K562 (cell line): ENCODE results near the gene UTP14A.

Source experiments
- CBX1 ChIP-seq: sonication (generic); IDR thresholded peaks from 2 replicates; pipeline ENCODE4 v1.6.1; 2016; ENCODE audit warnings: antibody characterized with exemption, low read depth, mild to moderate bottlenecking
- CBX5 ChIP-seq: IDR thresholded peaks from 2 replicates; pipeline ENCODE4 v1.6.1; 2014; ENCODE audit warnings: low read depth, borderline replicate concordance
- CHD2 ChIP-seq: IDR thresholded peaks from 2 replicates; pipeline ENCODE4 v1.6.1; 2011; ENCODE audit warnings: low read depth, low read length
- MECOM ChIP-seq: fragments of 250-450 bp; sonication (Bioruptor Pico); IDR thresholded peaks from 2 replicates; pipeline ENCODE4 v1.8.0; 2022; ENCODE audit warnings: inconsistent platforms
- MXI1 ChIP-seq: IDR thresholded peaks from 2 replicates; pipeline ENCODE4 v1.6.1; 2011; ENCODE audit warnings: low read depth, mild to moderate bottlenecking, improper control_type of control experiment, low read length
- MYC ChIP-seq, 2 experiments: fragments of 250-450 bp in 1 of 2; sonication (Bioruptor Pico) in 1 of 2; IDR thresholded peaks; 2 replicates each; pipeline versions ENCODE4 v1.5.1 to v1.6.1; 2012 to 2021; ENCODE audit warnings: low read depth in 2 of 2, borderline replicate concordance in 1 of 2, improper control_type of control experiment in 1 of 2, low read length in 1 of 2, mild to moderate bottlenecking in 1 of 2, moderate library complexity in 1 of 2
- POLR2A ChIP-seq: fragments of 450-650 bp; conservative IDR thresholded peaks from 2 replicates; pipeline ENCODE4 v1.6.1; 2016
- PRMT5 ChIP-seq: sonication (generic); formaldehyde crosslinking; IDR thresholded peaks from 2 replicates; pipeline ENCODE4 v1.5.0; 2020; ENCODE audit warnings: missing genetic modification reagents
- TFAP4 ChIP-seq: sonication (generic); formaldehyde crosslinking; IDR thresholded peaks from 2 replicates; pipeline ENCODE4 v1.8.0; 2022; ENCODE audit warnings: missing genetic modification reagents, mild to moderate bottlenecking, moderate library complexity, borderline replicate concordance
- XRCC5 ChIP-seq: fragments of 200-400 bp; formaldehyde crosslinking; IDR thresholded peaks from 2 replicates; pipeline ENCODE4 v1.6.1; 2017; ENCODE audit warnings: low read depth, mild to moderate bottlenecking, low read length
- ZFX ChIP-seq: sonication (generic); formaldehyde crosslinking; IDR thresholded peaks from 2 replicates; pipeline ENCODE4 v1.8.0; 2022; ENCODE audit warnings: mild to moderate bottlenecking, missing genetic modification reagents, moderate library complexity
- ZNF609 ChIP-seq: sonication (generic); formaldehyde crosslinking; IDR thresholded peaks from 2 replicates; pipeline ENCODE4 v1.8.1; 2023; ENCODE audit warnings: missing genetic modification reagents, mild to moderate bottlenecking, borderline replicate concordance
- TF ChIP-seq, protein P1 (sequence below), 3 experiments: IDR thresholded peaks in 2 of 3; conservative IDR thresholded peaks in 1 of 3; 2 replicates each; pipeline ENCODE4 v1.5.1; 2011 to 2012; ENCODE audit warnings: low read length in 3 of 3, mild to moderate bottlenecking in 3 of 3, control low read depth in 2 of 3, improper control_type of control experiment in 1 of 3, inconsistent platforms in 1 of 3, low read depth in 1 of 3, mixed read lengths in 1 of 3, moderate library complexity in 1 of 3; ENCODE audit not compliant: insufficient read depth in 2 of 3

DNA sequence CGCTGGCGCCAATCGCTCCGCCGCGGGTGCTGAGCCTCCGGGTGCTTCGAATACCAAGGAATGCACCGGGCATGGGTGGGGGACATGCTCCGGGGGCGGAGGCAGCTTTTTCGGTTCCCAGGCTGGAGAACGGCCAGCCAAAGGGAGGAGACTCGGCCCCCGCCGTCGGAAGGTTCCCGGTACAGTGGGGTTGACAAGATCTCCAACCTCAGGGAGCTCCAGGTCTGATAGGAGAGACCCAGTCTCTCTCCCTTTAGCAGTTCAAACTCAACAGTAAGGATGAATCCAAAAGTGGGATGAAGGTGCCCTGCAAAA is 47.3 kb downstream of the UTP14A start:
- TF ChIP-seq ZFX (no peak), POLR2A (no peak), CBX1 (no peak), ZNF609 (CRISPR knock-in tag) (no peak), TFAP4 (CRISPR knock-in tag) (no peak), XRCC5 (no peak), MXI1 (no peak), MECOM (CRISPR knock-in tag) (no peak), MYC (IDR thresholded peaks at IDR 0.05; ENCODE audit: low read depth, low read length) (no peak), MYC (CRISPR knock-in tag; IDR thresholded peaks at IDR 0.05; ENCODE audit: borderline replicate concordance, low read depth) (no peak), CBX5 (no peak), PRMT5 (no peak), CHD2 (no peak)
- TF ChIP-seq, protein P1, sequence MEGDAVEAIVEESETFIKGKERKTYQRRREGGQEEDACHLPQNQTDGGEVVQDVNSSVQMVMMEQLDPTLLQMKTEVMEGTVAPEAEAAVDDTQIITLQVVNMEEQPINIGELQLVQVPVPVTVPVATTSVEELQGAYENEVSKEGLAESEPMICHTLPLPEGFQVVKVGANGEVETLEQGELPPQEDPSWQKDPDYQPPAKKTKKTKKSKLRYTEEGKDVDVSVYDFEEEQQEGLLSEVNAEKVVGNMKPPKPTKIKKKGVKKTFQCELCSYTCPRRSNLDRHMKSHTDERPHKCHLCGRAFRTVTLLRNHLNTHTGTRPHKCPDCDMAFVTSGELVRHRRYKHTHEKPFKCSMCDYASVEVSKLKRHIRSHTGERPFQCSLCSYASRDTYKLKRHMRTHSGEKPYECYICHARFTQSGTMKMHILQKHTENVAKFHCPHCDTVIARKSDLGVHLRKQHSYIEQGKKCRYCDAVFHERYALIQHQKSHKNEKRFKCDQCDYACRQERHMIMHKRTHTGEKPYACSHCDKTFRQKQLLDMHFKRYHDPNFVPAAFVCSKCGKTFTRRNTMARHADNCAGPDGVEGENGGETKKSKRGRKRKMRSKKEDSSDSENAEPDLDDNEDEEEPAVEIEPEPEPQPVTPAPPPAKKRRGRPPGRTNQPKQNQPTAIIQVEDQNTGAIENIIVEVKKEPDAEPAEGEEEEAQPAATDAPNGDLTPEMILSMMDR (IDR thresholded peaks at IDR 0.05 in 2 of 3, conservative IDR thresholded peaks at IDR 0.05 in 1 of 3; ENCODE audit: insufficient read depth in 2 of 3, low read depth in 1 of 3, low read length in 3 of 3): no peak
